ENCODE data around the gene USP40. TPM values are rescaled to one million over a fixed set of nuclear protein-coding genes. Genes with fewer than 3 reads are reported as not detected.

USP40 gene
- total RNA-seq, 4 donors from 2014 or later = 10.9 to 29.2 (median 12.4) TPM

DNA sequence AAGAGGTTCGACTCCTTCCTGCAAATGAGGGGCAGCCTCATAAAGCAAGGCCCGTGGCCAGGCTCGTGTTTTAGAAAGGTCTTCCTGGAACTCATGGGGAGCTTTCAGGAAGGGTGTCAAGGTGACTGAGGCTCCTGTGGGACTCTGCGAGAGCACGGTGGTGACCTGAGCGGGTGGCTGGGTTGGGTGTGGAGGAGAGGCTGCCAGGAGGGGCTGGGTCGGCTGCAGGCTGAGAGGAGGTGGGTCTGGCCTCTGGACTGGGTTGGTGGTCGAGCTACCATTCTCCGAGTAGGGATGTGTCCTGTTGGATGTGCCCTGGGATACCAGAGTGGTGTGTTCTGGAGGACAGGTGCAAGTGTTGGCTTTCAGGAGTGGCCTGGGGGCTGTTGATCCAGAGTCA, 125.9 kb downstream of the USP40 start:
- no peak for TF ChIP-seq POLR2A (IDR thresholded peaks at IDR 0.05)
- TF ChIP-seq, protein P1, sequence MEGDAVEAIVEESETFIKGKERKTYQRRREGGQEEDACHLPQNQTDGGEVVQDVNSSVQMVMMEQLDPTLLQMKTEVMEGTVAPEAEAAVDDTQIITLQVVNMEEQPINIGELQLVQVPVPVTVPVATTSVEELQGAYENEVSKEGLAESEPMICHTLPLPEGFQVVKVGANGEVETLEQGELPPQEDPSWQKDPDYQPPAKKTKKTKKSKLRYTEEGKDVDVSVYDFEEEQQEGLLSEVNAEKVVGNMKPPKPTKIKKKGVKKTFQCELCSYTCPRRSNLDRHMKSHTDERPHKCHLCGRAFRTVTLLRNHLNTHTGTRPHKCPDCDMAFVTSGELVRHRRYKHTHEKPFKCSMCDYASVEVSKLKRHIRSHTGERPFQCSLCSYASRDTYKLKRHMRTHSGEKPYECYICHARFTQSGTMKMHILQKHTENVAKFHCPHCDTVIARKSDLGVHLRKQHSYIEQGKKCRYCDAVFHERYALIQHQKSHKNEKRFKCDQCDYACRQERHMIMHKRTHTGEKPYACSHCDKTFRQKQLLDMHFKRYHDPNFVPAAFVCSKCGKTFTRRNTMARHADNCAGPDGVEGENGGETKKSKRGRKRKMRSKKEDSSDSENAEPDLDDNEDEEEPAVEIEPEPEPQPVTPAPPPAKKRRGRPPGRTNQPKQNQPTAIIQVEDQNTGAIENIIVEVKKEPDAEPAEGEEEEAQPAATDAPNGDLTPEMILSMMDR (IDR thresholded peaks at IDR 0.05 in 4 of 5, conservative IDR thresholded peaks at IDR 0.05 in 1 of 5) = no peak
- Histone ChIP-seq H3K36me3 (peaks cover 0 to 76% of the 10 kb centered on the region in 2 donors), H3K4me1 (peaks cover 33 to 73% of the 10 kb centered on the region in 2 donors), H3K9me3 (no peaks in the 10 kb centered on the region), H3K27me3 (no peaks in the 10 kb centered on the region), H3K4me3 (no peak overlapping the region), H3K27ac (peak overlapping the region; percentile 46 to 96 (median 67))
- intact Hi-C loops (cut with DNase I; ENCODE audit: low total_unique reads) = no loop called here
- DNase-seq (peak in 1 of 2 donors; percentile 29), ATAC-seq (no peak)
- in situ Hi-C loops (cut with MboI; ENCODE audit: low sequenced_read_pairs in 4 of 4) = no loop called here

DNA sequence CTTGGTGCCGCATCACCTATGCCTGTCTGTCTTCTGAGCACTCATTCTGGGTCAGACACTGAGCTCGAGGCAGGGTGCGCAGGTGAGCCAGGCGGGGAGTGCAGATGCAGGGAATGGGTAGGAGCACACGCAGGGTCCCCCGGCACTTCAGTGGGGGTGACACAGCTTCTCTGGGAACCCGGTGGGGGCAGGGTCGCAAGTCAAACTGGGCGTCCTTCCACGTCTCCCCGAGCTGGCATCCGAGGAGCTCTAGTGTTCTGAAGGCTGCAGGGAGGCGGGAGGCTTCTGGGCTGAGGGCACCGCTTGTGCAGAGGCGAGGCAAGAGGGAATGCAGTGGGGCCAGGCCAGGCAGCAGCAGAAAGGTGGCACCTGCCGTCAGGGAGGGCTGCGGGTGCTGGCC, 126.3 kb downstream of the USP40 start:
- Histone ChIP-seq H3K27me3 (no peaks in the 10 kb centered on the region), H3K4me3 (no peak overlapping the region), H3K4me1 (peaks cover 37 to 77% of the 10 kb centered on the region in 2 donors), H3K9me3 (no peaks in the 10 kb centered on the region), H3K27ac (peak overlapping the region; percentile 46 to 96 (median 67)), H3K36me3 (peaks cover 0 to 76% of the 10 kb centered on the region in 2 donors)
- TF ChIP-seq POLR2A (IDR thresholded peaks at IDR 0.05) = no peak
- TF ChIP-seq, protein P1 (IDR thresholded peaks at IDR 0.05 in 4 of 5, conservative IDR thresholded peaks at IDR 0.05 in 1 of 5) = no peak
- in situ Hi-C loops (cut with MboI; ENCODE audit: low sequenced_read_pairs in 4 of 4) (no loop called here), intact Hi-C loops (cut with DNase I; ENCODE audit: low total_unique reads) (no loop called here)
- DNase-seq = no peak
- no peak for ATAC-seq

GRCh38 chr2:233439191-233439590, 127.4 kb downstream of the USP40 start:
- Histone ChIP-seq H3K36me3 (peaks cover 0 to 70% of the 10 kb centered on the region in 2 donors), H3K4me3 (no peak overlapping the region), H3K4me1 (peaks cover 49 to 88% of the 10 kb centered on the region in 2 donors), H3K27ac (peak overlapping the region; percentile 28 to 96 (median 67)), H3K9me3 (no peaks in the 10 kb centered on the region), H3K27me3 (no peaks in the 10 kb centered on the region)
- in situ Hi-C loops (cut with MboI; ENCODE audit: low sequenced_read_pairs in 4 of 4) = no loop called here
- intact Hi-C loops (cut with DNase I; ENCODE audit: low total_unique reads) = no loop called here
- ATAC-seq (no peak), DNase-seq (peak in 1 of 2 donors; percentile 42)
- no peak for TF ChIP-seq POLR2A (IDR thresholded peaks at IDR 0.05)
- TF ChIP-seq, protein P1 (IDR thresholded peaks at IDR 0.05 in 4 of 5, conservative IDR thresholded peaks at IDR 0.05 in 1 of 5) = no peak

DNA sequence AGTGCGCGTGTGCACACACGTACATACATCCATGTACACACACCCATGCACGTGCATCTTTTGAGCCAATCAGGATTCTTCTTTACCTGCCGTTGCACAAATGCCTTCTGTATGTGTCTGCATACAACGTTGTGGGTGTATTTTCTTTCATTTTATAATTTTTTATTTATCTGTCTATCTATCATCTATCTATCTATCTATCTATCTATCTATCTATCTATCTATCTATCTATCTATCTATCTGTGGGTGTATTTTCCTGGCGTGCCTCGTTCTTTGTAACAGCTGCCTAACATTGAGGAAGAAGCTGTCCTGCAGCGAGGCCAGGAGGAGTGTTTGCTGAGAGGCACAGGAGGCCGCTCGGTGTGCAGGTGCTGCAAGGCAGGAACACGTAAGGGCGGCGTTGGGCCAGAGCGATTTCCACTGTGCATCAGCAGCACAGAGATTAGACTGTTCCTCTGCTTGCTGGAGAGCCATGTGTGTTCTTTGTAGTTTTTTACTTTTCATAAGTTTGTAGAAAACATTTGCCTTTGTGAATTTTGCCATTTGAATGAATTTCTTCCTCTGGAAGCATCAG, 127.9 kb downstream of the USP40 start:
- H3K27me3 ChIP-seq = no peaks in the 10 kb centered on the region
- TF ChIP-seq POLR2A (IDR thresholded peaks at IDR 0.05) = no peak
- TF ChIP-seq, protein P1 (IDR thresholded peaks at IDR 0.05 in 4 of 5, conservative IDR thresholded peaks at IDR 0.05 in 1 of 5) = no peak
- H3K9me3 ChIP-seq = no peaks in the 10 kb centered on the region
- H3K4me1 ChIP-seq = peaks cover 54 to 93% of the 10 kb centered on the region in 2 donors
- intact Hi-C loops (cut with DNase I; ENCODE audit: low total_unique reads) (no loop called here), in situ Hi-C loops (cut with MboI; ENCODE audit: low sequenced_read_pairs in 4 of 4) (no loop called here)
- peak in 1 of 2 donors; percentile 14 for DNase-seq
- no peak overlapping the region for H3K4me3 ChIP-seq
- H3K36me3 ChIP-seq = peaks cover 0 to 66% of the 10 kb centered on the region in 2 donors
- peak overlapping the region in 3 of 4 donors; percentile 61 to 97 (median 96) for H3K27ac ChIP-seq
- no peak for ATAC-seq
